ENCODE measurements around the gene TSSK2. TPM values are rescaled to one million over a fixed set of nuclear protein-coding genes. Genes with fewer than 3 reads are reported as not detected.

TSSK2 gene
- total RNA-seq, 1 donor: not detected

- Histone ChIP-seq H3K79me2 (ENCODE audit: insufficient read depth, low read length) (peaks cover 77% of the 10 kb centered on the region), H3K36me3 (ENCODE audit: insufficient read depth, low read length) (no peaks in the 10 kb centered on the region), H3K27ac (ENCODE audit: low read depth, low read length) (no peak overlapping the region), H2AFZ (ENCODE audit: low read length) (no peak overlapping the region), H3K9me3 (ENCODE audit: low read depth, low read length) (no peaks in the 10 kb centered on the region), H3K4me3 (ENCODE audit: insufficient read depth, low read length) (no peak overlapping the region), H3K4me1 (ENCODE audit: insufficient read depth, low read length) (peaks cover 3% of the 10 kb centered on the region), H3K27me3 (ENCODE audit: insufficient read depth, low read length) (no peaks in the 10 kb centered on the region), H4K20me1 (ENCODE audit: insufficient read depth, low read length) (peaks cover 82% of the 10 kb centered on the region), H3K4me2 (ENCODE audit: insufficient read depth, low read length) (peak overlapping the region; percentile 50)
- TF ChIP-seq CTCF (IDR thresholded peaks at IDR 0.05; ENCODE audit: extremely low read depth, low read depth, low read length): no peak
- DNase-seq (ENCODE audit: insufficient read length, low spot score, missing footprints): no peak
These were observed 21.0 kb upstream of the TSSK2 start for GRCh38 chr22:19110064-19110458.

- Histone ChIP-seq H4K20me1 (ENCODE audit: insufficient read depth, low read length) (peaks cover 82% of the 10 kb centered on the region), H3K4me1 (ENCODE audit: insufficient read depth, low read length) (peaks cover 3% of the 10 kb centered on the region), H3K36me3 (ENCODE audit: insufficient read depth, low read length) (no peaks in the 10 kb centered on the region), H2AFZ (ENCODE audit: low read length) (no peak overlapping the region), H3K27me3 (ENCODE audit: insufficient read depth, low read length) (no peaks in the 10 kb centered on the region), H3K4me2 (ENCODE audit: insufficient read depth, low read length) (no peak overlapping the region), H3K9me3 (ENCODE audit: low read depth, low read length) (no peaks in the 10 kb centered on the region), H3K79me2 (ENCODE audit: insufficient read depth, low read length) (peaks cover 77% of the 10 kb centered on the region), H3K27ac (ENCODE audit: low read depth, low read length) (no peak overlapping the region), H3K4me3 (ENCODE audit: insufficient read depth, low read length) (no peak overlapping the region)
- no peak for DNase-seq (ENCODE audit: insufficient read length, low spot score, missing footprints)
- no peak for TF ChIP-seq CTCF (IDR thresholded peaks at IDR 0.05; ENCODE audit: extremely low read depth, low read depth, low read length)
These were observed 20.5 kb upstream of the TSSK2 start for GRCh38 chr22:19110646-19111045.

GRCh38 chr22:19111140-19111539, 20.0 kb upstream of the TSSK2 start:
- no peak overlapping the region for H3K4me2 ChIP-seq (ENCODE audit: insufficient read depth, low read length)
- no peak overlapping the region for H3K27ac ChIP-seq (ENCODE audit: low read depth, low read length)
- H3K27me3 ChIP-seq (ENCODE audit: insufficient read depth, low read length): no peaks in the 10 kb centered on the region
- H3K36me3 ChIP-seq (ENCODE audit: insufficient read depth, low read length): no peaks in the 10 kb centered on the region
- H4K20me1 ChIP-seq (ENCODE audit: insufficient read depth, low read length): peaks cover 82% of the 10 kb centered on the region
- peaks cover 77% of the 10 kb centered on the region for H3K79me2 ChIP-seq (ENCODE audit: insufficient read depth, low read length)
- no peak overlapping the region for H2AFZ ChIP-seq (ENCODE audit: low read length)
- H3K4me1 ChIP-seq (ENCODE audit: insufficient read depth, low read length): peaks cover 3% of the 10 kb centered on the region
- TF ChIP-seq CTCF (IDR thresholded peaks at IDR 0.05; ENCODE audit: extremely low read depth, low read depth, low read length): no peak
- no peak overlapping the region for H3K4me3 ChIP-seq (ENCODE audit: insufficient read depth, low read length)
- DNase-seq (ENCODE audit: insufficient read length, low spot score, missing footprints): no peak
- no peaks in the 10 kb centered on the region for H3K9me3 ChIP-seq (ENCODE audit: low read depth, low read length)

GRCh38 chr22:19111584-19111983, 19.5 kb upstream of the TSSK2 start:
- no peaks in the 10 kb centered on the region for H3K36me3 ChIP-seq (ENCODE audit: insufficient read depth, low read length)
- H3K9me3 ChIP-seq (ENCODE audit: low read depth, low read length): no peaks in the 10 kb centered on the region
- no peak overlapping the region for H3K4me3 ChIP-seq (ENCODE audit: insufficient read depth, low read length)
- peaks cover 82% of the 10 kb centered on the region for H4K20me1 ChIP-seq (ENCODE audit: insufficient read depth, low read length)
- H3K27ac ChIP-seq (ENCODE audit: low read depth, low read length): no peak overlapping the region
- no peak for TF ChIP-seq CTCF (IDR thresholded peaks at IDR 0.05; ENCODE audit: extremely low read depth, low read depth, low read length)
- H3K27me3 ChIP-seq (ENCODE audit: insufficient read depth, low read length): no peaks in the 10 kb centered on the region
- no peak for DNase-seq (ENCODE audit: insufficient read length, low spot score, missing footprints)
- H2AFZ ChIP-seq (ENCODE audit: low read length): no peak overlapping the region
- peaks cover 77% of the 10 kb centered on the region for H3K79me2 ChIP-seq (ENCODE audit: insufficient read depth, low read length)
- H3K4me2 ChIP-seq (ENCODE audit: insufficient read depth, low read length): no peak overlapping the region
- peaks cover 3% of the 10 kb centered on the region for H3K4me1 ChIP-seq (ENCODE audit: insufficient read depth, low read length)

All from osteoblast (primary cell).